Stimulated activated effector memory CD8-positive, alpha-beta T cell treated with anti-CD3 and anti-CD28 coated beads, Interleukin-12 subunit alpha, Interleukin-12 subunit beta, amount 100 ng/mL, for 72 hours (primary cell): Measurements from ENCODE around the gene SLCO6A1.

Experiments used
- ATAC-seq: fragments of 150-1000 bp; cut with Tn5 transposase; 2 replicates; pipeline ENCODE4 v1.10.0; 2021
- DNase-seq, 2 donors: peaks; one replicate each; pipeline ENCODE4 v3.0.0; 2021 to 2022; ENCODE audit warnings: low spot score in 2 of 2
- H3K27ac Mint-ChIP-seq: one replicate; pipeline ENCODE4 v1.8.0; 2022; ENCODE audit warnings: mild to moderate bottlenecking, mixed read lengths
- H3K36me3 Mint-ChIP-seq: one replicate; pipeline ENCODE4 v1.8.0; 2022; ENCODE audit warnings: mild to moderate bottlenecking, mixed read lengths
- H3K4me1 Mint-ChIP-seq: one replicate; pipeline ENCODE4 v1.8.0; 2022; ENCODE audit warnings: mixed read lengths
- H3K4me3 Mint-ChIP-seq: one replicate; pipeline ENCODE4 v1.8.0; 2022; ENCODE audit warnings: mild to moderate bottlenecking, mixed read lengths
- H3K9me3 Mint-ChIP-seq: one replicate; pipeline ENCODE4 v1.8.0; 2022; ENCODE audit warnings: mixed read lengths

The SLCO6A1 gene, protein sequence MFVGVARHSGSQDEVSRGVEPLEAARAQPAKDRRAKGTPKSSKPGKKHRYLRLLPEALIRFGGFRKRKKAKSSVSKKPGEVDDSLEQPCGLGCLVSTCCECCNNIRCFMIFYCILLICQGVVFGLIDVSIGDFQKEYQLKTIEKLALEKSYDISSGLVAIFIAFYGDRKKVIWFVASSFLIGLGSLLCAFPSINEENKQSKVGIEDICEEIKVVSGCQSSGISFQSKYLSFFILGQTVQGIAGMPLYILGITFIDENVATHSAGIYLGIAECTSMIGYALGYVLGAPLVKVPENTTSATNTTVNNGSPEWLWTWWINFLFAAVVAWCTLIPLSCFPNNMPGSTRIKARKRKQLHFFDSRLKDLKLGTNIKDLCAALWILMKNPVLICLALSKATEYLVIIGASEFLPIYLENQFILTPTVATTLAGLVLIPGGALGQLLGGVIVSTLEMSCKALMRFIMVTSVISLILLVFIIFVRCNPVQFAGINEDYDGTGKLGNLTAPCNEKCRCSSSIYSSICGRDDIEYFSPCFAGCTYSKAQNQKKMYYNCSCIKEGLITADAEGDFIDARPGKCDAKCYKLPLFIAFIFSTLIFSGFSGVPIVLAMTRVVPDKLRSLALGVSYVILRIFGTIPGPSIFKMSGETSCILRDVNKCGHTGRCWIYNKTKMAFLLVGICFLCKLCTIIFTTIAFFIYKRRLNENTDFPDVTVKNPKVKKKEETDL

GRCh38 chr5:102498271-102499034 is at the start of gene SLCO6A1:
TSS of gene SLCO6A1 (minus strand) at chr5:102499001. CDS start at chr5:102498844, 157 bp downstream.
- no peak for DNase-seq
- no peak within 1 kb of the TSS for H3K27ac Mint-ChIP-seq
- H3K4me3 Mint-ChIP-seq = no peak within 1 kb of the TSS
- no peaks in the 10 kb centered on the region for H3K4me1 Mint-ChIP-seq
- no peaks in the 10 kb centered on the region for H3K36me3 Mint-ChIP-seq
- no peaks in the 10 kb centered on the region for H3K9me3 Mint-ChIP-seq
- no peak for ATAC-seq

GRCh38 chr5:102547141-102548035 is 48.6 kb upstream of the SLCO6A1 start:
- DNase-seq = no peak
- no peaks in the 10 kb centered on the region for H3K4me1 Mint-ChIP-seq
- H3K27ac Mint-ChIP-seq = no peak overlapping the region
- H3K9me3 Mint-ChIP-seq = no peaks in the 10 kb centered on the region
- ATAC-seq = no peak
- H3K36me3 Mint-ChIP-seq = no peaks in the 10 kb centered on the region
- H3K4me3 Mint-ChIP-seq = no peak overlapping the region

DNA sequence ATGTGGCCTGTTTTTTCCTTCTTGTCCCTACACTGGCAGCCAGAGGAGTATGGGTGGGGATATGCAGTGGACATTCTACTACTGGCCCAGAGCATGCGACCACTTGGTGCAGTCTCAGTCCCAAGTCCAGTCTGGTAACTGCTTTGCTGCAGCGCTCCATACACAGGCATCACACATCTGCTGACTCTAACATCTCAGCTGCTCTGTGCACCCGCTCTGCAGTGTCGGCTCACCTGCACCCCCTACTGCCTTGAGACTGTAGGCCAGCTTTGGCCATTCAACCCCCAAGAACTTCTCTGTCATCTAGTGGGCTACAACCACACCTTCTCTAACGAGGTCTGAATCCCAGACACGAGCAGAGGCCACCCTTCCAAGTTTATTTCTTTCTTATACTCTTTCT is 46.4 kb upstream of the SLCO6A1 start:
- Mint-ChIP-seq H3K4me1 (no peaks in the 10 kb centered on the region), H3K36me3 (no peaks in the 10 kb centered on the region), H3K4me3 (no peak overlapping the region), H3K9me3 (no peaks in the 10 kb centered on the region), H3K27ac (no peak overlapping the region)
- ATAC-seq = peak; percentile 50
- DNase-seq = no peak

GRCh38 chr5:102542057-102542456 is 43.3 kb upstream of the SLCO6A1 start:
- H3K4me1 Mint-ChIP-seq = no peaks in the 10 kb centered on the region
- H3K36me3 Mint-ChIP-seq = no peaks in the 10 kb centered on the region
- H3K4me3 Mint-ChIP-seq = no peak overlapping the region
- DNase-seq (no peak), ATAC-seq (no peak)
- no peak overlapping the region for H3K27ac Mint-ChIP-seq
- no peaks in the 10 kb centered on the region for H3K9me3 Mint-ChIP-seq

DNA sequence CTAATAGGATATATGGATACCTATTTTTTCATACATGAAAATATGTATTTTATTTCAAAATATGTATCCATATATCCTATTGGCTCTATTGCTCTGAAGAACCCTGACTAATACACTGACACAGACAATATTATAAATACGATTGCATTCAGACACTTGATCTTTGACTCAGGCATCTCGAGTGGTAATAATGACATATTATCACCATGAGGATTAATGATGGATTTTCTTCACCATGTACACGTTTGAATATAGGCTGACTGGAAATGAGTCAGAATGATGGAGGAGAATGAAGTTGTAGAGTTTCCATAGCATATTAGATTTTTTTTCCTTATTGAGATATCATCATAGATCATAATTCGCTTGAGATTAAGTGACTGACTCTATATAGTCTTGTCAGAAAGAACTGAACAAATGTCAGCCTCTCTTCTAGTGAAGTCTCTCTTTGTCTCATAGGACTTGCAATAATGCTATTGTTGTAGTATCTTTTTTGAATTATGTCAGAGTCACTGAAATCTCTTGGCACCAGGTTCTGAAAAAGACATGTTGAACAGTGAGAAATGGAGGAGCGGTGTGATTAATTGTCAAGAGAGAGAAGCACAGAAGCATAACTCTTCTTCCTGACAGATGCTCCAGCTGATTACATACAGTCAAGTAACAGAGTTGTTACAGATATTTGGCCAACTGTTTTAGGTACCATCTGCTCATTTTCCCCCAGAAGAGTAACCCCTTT is 41.4 kb upstream of the SLCO6A1 start:
- Mint-ChIP-seq H3K4me3 (no peak overlapping the region), H3K27ac (no peak overlapping the region), H3K9me3 (no peaks in the 10 kb centered on the region), H3K36me3 (no peaks in the 10 kb centered on the region), H3K4me1 (no peaks in the 10 kb centered on the region)
- no peak for ATAC-seq
- no peak for DNase-seq

DNA sequence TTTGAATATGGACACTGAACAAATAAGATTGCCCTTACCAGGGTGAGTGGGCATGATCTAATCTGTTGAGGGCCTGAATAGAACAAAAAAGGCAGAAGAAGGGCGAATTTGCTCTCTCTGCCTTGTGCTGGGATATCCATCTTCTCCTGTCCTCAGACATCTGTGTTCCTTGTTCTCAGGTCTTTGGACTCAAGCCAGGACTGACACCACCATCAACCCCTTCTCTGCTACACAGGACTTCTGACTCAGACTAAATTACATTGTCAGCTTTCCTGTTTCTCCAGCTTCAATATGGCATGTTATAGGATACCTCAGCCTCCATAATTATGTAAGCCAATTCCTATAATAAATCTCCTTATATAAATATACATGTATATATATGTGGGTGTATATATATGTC is 40.8 kb upstream of the SLCO6A1 start:
- H3K9me3 Mint-ChIP-seq = no peaks in the 10 kb centered on the region
- no peak overlapping the region for H3K4me3 Mint-ChIP-seq
- no peak overlapping the region for H3K27ac Mint-ChIP-seq
- H3K36me3 Mint-ChIP-seq = no peaks in the 10 kb centered on the region
- ATAC-seq (no peak), DNase-seq (no peak)
- no peaks in the 10 kb centered on the region for H3K4me1 Mint-ChIP-seq

GRCh38 chr5:102537011-102537410 is 38.2 kb upstream of the SLCO6A1 start:
- Mint-ChIP-seq H3K27ac (no peak overlapping the region), H3K4me1 (no peaks in the 10 kb centered on the region), H3K4me3 (no peak overlapping the region), H3K9me3 (no peaks in the 10 kb centered on the region), H3K36me3 (no peaks in the 10 kb centered on the region)
- DNase-seq (no peak), ATAC-seq (no peak)

- ATAC-seq (no peak), DNase-seq (no peak)
- Mint-ChIP-seq H3K9me3 (no peaks in the 10 kb centered on the region), H3K27ac (no peak overlapping the region), H3K4me1 (no peaks in the 10 kb centered on the region), H3K4me3 (no peak overlapping the region), H3K36me3 (no peaks in the 10 kb centered on the region)
These were observed 37.6 kb upstream of the SLCO6A1 start for GRCh38 chr5:102536323-102536928.

DNA sequence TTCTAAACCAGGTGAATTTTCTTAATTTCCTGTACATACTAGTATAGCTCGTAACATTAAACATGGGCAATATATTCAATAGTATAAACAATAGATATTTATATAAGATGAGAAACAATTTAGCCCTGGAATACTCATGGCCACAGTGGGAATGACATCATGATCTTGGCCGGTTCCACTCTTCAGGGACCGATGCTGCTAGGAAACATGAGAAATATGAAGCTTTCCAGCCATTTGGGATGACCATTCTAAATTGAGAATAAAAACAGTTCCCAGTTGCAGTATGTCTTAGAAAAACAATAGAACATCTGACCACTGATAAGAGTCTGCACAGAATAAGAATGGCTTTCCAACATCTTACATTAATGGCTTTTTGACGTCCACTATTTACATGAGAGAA is 33.3 kb upstream of the SLCO6A1 start:
- no peaks in the 10 kb centered on the region for H3K9me3 Mint-ChIP-seq
- ATAC-seq (no peak), DNase-seq (no peak)
- no peak overlapping the region for H3K27ac Mint-ChIP-seq
- H3K4me3 Mint-ChIP-seq = no peak overlapping the region
- H3K4me1 Mint-ChIP-seq = no peaks in the 10 kb centered on the region
- H3K36me3 Mint-ChIP-seq = no peaks in the 10 kb centered on the region

DNA sequence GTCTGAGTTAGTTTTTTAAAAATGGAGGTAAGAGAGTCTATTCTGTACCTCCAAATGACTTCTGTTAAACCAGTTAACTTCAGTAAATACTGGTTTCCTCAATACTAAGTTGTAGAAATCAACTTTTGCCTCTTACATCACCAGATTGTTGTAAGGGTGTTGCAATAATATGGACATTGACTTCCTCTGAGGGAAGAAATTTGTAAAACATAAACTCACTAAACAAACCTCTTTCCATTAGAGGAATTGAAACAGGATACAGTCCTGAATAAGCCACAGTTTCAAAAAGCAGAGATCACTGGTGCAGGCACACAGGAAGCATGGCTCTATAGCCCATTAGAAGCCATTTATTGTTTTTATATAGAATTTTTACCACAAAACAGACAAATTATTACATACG is 32.7 kb upstream of the SLCO6A1 start:
- no peaks in the 10 kb centered on the region for H3K9me3 Mint-ChIP-seq
- ATAC-seq = no peak
- no peak for DNase-seq
- no peaks in the 10 kb centered on the region for H3K4me1 Mint-ChIP-seq
- H3K27ac Mint-ChIP-seq = no peak overlapping the region
- no peak overlapping the region for H3K4me3 Mint-ChIP-seq
- no peaks in the 10 kb centered on the region for H3K36me3 Mint-ChIP-seq

DNA sequence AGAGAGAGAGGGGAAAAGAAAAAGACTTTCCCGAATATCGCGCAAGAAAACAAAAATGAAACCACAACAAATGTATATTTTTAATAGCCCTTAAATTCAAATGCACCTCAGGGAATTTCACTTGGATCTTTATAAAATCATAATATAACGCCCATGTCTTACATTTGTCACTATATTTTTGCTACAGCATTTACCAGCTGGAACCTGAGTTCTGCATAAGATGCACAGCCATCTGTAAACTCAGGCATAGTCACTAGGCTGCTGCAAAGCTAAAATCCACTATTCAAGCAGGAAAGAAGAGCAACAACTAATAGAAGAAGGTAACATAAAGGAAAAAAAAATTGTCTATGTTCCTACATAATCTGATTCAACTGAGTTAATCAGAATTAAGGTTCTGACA is 30.6 kb upstream of the SLCO6A1 start:
- Mint-ChIP-seq H3K4me3 (no peak overlapping the region), H3K27ac (no peak overlapping the region), H3K36me3 (no peaks in the 10 kb centered on the region), H3K9me3 (no peaks in the 10 kb centered on the region), H3K4me1 (no peaks in the 10 kb centered on the region)
- no peak for ATAC-seq
- no peak for DNase-seq

- no peaks in the 10 kb centered on the region for H3K36me3 Mint-ChIP-seq
- H3K9me3 Mint-ChIP-seq = no peaks in the 10 kb centered on the region
- H3K27ac Mint-ChIP-seq = no peak overlapping the region
- DNase-seq (no peak), ATAC-seq (no peak)
- no peaks in the 10 kb centered on the region for H3K4me1 Mint-ChIP-seq
- H3K4me3 Mint-ChIP-seq = no peak overlapping the region
These were observed 30.2 kb upstream of the SLCO6A1 start for GRCh38 chr5:102529031-102529430.

DNA sequence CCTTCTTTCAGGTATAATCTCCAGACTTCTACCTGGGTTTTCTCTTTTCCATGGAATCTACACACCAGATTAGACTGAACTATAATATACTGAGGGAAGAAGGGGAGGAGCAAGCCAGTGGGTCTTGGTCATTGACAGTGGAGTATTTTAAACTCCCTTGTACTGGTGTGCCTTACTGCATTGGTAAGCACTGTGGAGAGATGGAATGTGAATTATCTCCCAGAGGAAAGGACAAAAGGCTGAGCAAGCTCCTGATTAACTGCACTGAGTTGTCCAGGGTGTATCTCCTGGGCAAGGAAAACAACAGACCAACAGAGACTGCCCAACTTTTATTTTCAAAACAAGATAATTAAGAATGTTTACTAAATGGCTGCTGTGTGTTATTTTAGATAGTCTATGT is 29.8 kb upstream of the SLCO6A1 start:
- no peaks in the 10 kb centered on the region for H3K36me3 Mint-ChIP-seq
- ATAC-seq (no peak), DNase-seq (no peak)
- H3K4me1 Mint-ChIP-seq = no peaks in the 10 kb centered on the region
- no peak overlapping the region for H3K4me3 Mint-ChIP-seq
- no peaks in the 10 kb centered on the region for H3K9me3 Mint-ChIP-seq
- no peak overlapping the region for H3K27ac Mint-ChIP-seq

GRCh38 chr5:102527547-102527946 is 28.7 kb upstream of the SLCO6A1 start:
- ATAC-seq (no peak), DNase-seq (no peak)
- H3K4me1 Mint-ChIP-seq = no peaks in the 10 kb centered on the region
- H3K9me3 Mint-ChIP-seq = no peaks in the 10 kb centered on the region
- H3K36me3 Mint-ChIP-seq = no peaks in the 10 kb centered on the region
- H3K27ac Mint-ChIP-seq = no peak overlapping the region
- H3K4me3 Mint-ChIP-seq = no peak overlapping the region
